GM18870 (cell line): Measurements from ENCODE around the gene RAPSN.

ENCODE experiments used
- ATAC-seq: cut with Tn5 transposase; IDR thresholded peaks from one replicate; pipeline ENCODE4 v1.9.1; 2021; ENCODE audit warnings: moderate library complexity; ENCODE audit not compliant: unreplicated experiment

RAPSN gene

GRCh38 chr11:47435687-47436086 lies 13.2 kb downstream of the RAPSN start:
- ATAC-seq: no peak

DNA sequence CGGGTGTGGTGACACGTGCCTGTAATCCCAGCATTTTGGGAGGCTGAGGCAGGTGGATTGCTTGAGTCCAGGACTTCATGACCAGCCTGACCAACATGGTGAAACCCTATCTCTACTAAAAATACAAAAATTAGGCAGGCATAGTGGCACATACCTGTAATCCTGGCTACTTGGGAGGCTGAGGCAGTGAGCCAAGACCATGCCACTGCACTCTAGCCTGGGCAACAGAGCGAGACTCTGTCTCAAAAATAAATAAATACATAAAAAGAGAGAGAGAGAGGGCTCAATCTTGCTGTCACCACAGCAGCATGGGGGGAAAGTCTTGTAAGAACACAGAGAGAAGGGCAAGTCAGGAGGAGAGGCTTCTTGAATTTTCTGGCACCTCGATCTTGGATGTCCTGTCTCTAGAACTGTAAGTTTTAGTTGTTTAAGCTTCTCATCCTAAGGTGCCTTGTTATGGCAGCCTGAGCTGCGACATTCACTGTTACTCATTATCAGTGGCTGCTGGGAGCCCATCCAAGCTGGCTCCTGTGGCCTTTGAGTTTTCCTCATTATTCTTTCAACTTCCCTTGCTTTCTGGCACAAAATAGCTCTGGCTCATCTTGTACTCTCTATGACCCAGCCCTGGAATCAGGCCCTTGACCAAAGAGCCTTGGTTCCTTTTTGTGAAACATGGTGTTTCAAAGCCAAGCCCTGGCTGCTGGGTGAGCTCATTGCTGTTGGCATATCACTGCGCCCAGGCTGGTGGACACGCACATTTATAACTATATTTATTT lies 14.7 kb downstream of the RAPSN start:
- no peak for ATAC-seq

DNA sequence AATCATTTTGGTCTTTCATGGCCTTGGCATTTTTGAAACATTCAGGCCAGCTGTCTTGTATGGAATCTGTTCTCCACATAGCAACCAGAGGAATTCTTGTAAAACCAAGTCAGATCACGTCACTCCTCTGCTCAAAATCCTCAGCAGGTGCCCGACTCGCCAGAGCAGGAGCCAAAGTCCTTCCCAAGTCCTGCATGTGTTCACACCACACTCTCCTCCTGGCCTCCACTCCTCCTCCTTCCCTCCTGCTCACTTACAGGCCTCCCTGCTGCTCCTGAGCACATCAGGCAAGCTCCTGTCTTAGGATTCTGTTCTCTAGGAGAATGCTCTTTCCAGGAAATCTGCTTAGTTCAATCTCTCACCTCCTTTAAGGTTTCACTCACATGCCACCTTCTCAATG lies 15.8 kb downstream of the RAPSN start:
- ATAC-seq: no peak

DNA sequence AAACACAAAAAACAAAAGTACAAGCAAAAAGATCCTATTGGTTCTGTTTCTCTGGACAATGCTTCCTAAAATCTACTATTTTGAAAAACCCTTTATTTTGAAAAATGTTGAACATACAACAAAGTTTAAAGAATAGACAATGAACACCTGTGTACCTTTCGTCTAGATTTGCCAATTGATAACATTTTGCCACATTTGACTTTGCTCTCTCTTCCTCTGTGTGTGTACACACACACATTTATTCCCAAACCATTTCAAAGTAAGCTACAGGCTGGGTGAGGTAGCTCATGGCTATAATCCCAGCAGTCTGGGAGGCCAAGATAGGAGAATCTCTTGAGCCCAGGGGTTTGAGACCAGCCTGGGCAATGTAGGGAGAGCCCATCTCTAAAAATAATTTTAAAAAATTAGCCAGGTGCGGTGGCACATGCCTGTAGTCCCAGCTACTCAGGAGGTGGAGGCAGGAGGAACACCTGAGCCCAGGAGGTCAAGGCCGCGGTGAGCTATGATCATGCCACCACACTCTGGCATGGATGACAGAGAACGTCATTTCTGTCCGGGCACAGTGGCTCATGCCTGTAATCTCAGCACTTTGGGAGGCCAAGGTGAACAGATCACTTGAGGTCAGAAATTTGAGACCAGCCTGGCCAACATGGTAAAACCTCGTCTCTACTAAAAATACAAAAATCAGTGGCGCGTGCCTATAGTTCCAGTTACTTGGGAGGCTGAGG lies 17.4 kb downstream of the RAPSN start:
- ATAC-seq: no peak

DNA sequence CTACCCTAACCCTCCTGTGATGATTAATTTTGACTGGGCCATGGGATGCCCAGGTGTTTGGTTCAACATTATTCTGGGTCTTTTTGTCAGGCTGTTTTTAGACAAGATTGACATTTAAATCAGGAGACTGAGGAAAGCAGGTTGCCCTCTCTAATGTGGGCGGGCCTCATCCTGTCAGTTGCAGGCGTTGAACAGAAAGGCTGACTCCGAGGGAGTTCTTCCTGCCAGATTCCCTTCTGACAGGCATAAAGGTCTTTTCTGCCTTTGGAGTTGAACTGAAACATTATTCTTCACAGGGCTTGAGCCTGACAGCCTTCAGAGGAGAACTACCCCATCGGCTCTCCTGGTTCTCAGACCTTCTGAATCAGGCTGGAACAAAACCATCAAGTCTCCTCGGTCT lies 18.4 kb downstream of the RAPSN start:
- ATAC-seq: no peak

- ATAC-seq: peak; percentile 74
These were observed 22.6 kb downstream of the RAPSN start, which contains the start of gene PSMC3 for GRCh38 chr11:47426062-47426956. Gene PSMC3, minus strand, starts transcription at chr11:47426439. Its CDS starts 160 bp downstream, at chr11:47426279.

- ATAC-seq: no peak
These were observed 23.3 kb downstream of the RAPSN start for GRCh38 chr11:47425611-47426010.

GRCh38 chr11:47418454-47419259 lies 30.3 kb downstream of the RAPSN start:
- ATAC-seq: no peak

GRCh38 chr11:47417712-47418111 lies 31.2 kb downstream of the RAPSN start:
- no peak for ATAC-seq

- ATAC-seq: no peak
These were observed 32.9 kb downstream of the RAPSN start for GRCh38 chr11:47415949-47416472.

- ATAC-seq: no peak
These were observed 33.7 kb downstream of the RAPSN start for GRCh38 chr11:47415091-47415854.

GRCh38 chr11:47414685-47415070 lies 34.3 kb downstream of the RAPSN start:
- no peak for ATAC-seq

DNA sequence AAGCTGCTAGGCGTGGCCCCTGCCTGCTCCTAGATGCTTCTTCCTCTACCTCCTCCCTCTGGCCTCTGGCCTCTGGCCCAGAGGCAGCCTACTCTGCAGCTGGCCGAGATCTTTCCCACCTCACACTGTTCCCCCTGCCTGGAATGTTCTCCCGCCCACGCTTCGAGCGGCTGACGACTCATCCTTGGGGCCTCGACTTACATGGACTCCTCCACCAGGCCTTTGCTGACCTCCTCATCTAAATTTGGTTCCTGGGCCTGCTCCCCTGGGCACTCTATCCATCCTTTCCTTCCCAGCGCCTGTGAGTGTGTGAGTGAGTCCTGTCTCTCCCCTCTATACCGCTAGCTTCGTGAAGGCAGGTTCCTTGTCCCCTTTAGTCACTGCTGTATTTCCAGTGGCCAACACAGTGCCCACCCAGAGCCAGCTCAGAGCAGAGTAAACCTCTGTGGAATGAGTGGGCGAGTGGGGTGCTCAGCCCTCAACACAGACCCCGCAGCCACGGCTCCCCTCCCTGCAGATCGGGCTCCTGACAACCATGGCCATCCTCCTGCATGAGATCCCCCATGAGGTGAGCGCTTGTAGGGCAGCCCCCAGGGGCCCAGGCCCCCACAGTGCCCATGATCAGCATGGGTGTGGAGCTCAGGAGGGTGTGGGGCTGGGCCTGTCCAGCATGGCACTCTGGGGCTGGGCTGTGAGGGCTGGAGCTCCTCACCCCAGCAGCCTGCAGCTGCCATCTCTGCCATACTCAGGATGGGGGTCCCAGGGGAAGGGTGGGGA lies 34.8 kb downstream of the RAPSN start:
- ATAC-seq: no peak

DNA sequence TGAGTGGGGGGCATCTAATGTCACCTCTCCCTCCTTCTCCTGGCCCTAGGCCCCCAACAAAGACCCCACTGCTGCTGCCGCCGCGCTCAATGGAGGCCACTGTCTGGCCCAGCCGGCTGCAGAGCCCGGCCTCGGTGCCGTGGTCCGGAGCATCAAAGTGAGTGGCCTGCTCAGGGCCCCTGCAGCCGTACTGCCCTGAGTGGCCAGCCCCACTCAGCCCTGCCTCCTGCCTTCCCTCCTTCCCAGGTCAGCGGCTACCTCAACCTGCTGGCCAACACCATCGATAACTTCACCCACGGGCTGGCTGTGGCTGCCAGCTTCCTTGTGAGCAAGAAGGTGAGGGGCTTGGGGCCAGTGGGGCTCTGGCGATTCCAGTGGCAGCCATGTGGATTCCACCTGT lies 35.6 kb downstream of the RAPSN start:
- no peak for ATAC-seq

DNA sequence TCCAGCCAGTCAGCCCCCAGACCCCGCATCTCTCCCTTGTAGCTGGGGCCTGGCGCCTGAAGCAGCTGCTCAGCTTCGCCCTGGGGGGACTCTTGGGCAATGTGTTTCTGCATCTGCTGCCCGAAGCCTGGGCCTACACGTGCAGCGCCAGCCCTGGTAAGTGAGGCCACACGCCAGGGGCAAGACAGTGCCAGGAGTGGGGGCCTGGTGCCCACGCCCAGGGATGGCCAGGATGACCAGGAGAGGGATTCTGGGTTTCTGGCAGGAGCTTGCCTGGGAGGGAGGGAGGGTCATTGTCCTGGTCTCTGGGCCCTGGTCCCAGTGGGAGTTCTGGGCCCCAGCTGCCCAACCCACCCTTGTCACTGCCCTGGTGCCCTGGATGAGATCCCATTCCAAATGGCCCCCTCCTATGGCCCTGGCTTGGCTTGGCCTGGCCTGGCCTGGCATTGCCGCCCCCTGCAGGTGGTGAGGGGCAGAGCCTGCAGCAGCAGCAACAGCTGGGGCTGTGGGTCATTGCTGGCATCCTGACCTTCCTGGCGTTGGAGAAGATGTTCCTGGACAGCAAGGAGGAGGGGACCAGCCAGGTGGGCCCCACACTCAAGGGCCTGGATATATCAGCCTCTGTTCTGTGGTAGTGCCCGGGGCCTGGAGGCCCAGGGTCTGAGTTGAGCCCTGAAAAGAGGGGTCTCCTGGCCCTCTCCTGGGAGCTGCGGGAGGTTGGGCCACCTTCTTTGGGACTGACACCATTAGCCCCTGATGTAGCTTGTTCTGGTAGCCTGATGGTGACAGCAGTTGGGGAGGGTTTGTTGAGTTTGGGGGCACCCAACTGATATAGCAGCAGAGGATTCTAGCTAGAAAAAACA lies 36.8 kb downstream of the RAPSN start:
- ATAC-seq: no peak

DNA sequence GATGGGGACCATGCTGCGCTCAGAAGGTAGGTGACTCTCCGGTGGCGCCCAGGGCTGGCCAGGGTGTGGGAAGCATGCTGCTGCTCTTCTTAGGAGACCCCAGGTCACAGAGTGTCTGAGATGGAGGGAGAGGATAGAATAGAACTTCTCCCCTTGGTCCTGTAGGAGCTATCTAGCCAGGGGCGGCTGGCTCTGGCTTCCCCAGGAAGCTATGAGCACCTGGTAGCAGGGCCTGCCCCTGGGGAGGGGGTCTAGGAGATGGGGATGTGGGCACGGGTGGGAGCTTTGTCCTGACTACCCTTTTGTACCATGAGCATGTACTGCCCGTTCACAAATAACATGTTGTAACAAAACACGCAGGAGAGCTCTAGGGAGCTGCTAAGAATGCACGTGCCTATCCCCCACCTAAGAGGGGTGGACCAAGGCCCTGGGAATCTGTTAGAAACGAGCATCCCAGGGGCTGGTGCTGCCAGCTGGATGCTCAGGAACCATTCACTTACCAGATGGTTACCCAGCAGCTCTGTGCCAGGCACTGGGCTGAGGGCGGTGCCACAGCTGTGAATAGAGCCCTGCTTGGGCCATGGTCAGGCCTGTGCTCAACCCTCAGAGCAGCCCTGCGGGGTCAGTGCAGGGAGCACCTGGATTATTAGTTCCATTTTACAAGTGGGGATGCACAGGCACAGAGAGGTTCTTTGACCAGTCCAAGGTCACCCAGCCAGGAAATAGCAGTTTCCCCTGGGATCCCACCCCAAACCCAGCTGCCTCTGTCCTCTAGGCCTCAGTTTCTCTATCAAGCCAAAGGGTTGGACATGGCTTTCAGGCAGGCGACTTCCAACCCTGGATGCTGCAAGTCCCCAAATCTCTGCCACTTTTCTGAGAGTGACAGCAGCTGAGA lies 38.3 kb downstream of the RAPSN start:
- ATAC-seq: no peak
